Measurements from ENCODE around the gene AGPAT4. TPM values are rescaled to one million over a fixed set of nuclear protein-coding genes. Genes with fewer than 3 reads are reported as not detected.

AGPAT4 gene
- polyA plus RNA-seq, 1 of the 3 experiments (the other 2 are of a cell fraction), result 3.9 TPM

DNA sequence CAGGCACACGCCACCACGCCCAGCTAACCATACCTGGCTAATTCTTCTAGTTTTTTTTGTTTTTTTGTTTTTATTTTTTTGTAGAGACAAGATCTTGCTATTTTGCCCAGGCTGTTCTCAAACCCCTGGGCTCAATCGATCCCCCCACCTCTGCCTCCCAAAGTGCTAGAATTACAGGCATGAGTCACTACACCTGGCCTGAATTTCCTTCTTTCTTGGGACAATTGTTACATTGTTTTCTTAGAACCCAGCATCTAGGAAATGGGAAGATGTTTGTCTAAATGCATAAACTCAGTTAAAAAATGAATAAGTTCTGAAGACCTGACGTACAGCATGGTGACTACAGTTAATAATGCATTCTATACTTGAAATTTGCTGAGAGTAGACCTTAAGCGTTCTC, 10.8 kb upstream of the AGPAT4 start:
- Histone ChIP-seq H3K79me2 (ENCODE audit: insufficient read depth) (no peaks in the 10 kb centered on the region), H3K9ac (no peak overlapping the region), H3K9me2 (no peaks in the 10 kb centered on the region), H3F3A (replicated peaks; ENCODE audit: insufficient read depth) (no peaks in the 10 kb centered on the region), H4K20me1 (ENCODE audit: insufficient read depth) (no peaks in the 10 kb centered on the region), H3K4me1 (ENCODE audit: control insufficient read depth in 1 of 2, insufficient read depth in 2 of 2, low read depth in 1 of 2, low read length in 1 of 2) (no peaks in the 10 kb centered on the region), H3K4me3 (ENCODE audit: low read depth in 2 of 2, low read length in 1 of 2) (no peak overlapping the region), H3K27ac (ENCODE audit: low read depth in 2 of 2, low read length in 1 of 2) (no peak overlapping the region), H3K4me2 (no peak overlapping the region), H2AFZ (ENCODE audit: low read depth) (no peak overlapping the region), H3K27me3 (ENCODE audit: insufficient read depth) (no peaks in the 10 kb centered on the region), H3K9me3 (no peaks in the 10 kb centered on the region), H3K36me3 (replicated peaks in 1 of 2; ENCODE audit: control insufficient read depth in 1 of 2, insufficient read depth in 2 of 2, low read length in 1 of 2) (no peaks in the 10 kb centered on the region)
- 63% methylated on average over 5 of the region's 5 CpGs for WGBS (ENCODE audit: low lambda C conversion rate)
- DNase-seq, result no peak
- ChIA-PET POLR2A (interaction anchor here (0.7 kb wide), 1 partner anchor 20 kb away, joined by 3 read pairs; no protein-coding TSS in a partner anchor), CTCF (interaction anchor here (0.6 kb wide), 1 partner anchor 9 kb away, joined by 3 read pairs; no protein-coding TSS in a partner anchor)
- TF ChIP-seq TEAD4 (IDR thresholded peaks at IDR 0.05; ENCODE audit: borderline replicate concordance, insufficient read depth), result no peak
- no peak for TF ChIP-seq TCF12 (IDR thresholded peaks at IDR 0.05)
- TF ChIP-seq SMC3 (IDR thresholded peaks at IDR 0.05; ENCODE audit: low read depth, low read length), result no peak
- TF ChIP-seq USF1 (IDR thresholded peaks at IDR 0.05; ENCODE audit: borderline replicate concordance, low read depth), result no peak
- no peak for TF ChIP-seq GATA2 (CRISPR knock-in tag; IDR thresholded peaks at IDR 0.05)
- no peak for TF ChIP-seq RCOR1 (IDR thresholded peaks at IDR 0.05; ENCODE audit: low read length)
- no peak for TF ChIP-seq FOSL2 (IDR thresholded peaks at IDR 0.05; ENCODE audit: borderline replicate concordance, low read depth)
- TF ChIP-seq EP300 (IDR thresholded peaks at IDR 0.05; ENCODE audit: borderline replicate concordance in 1 of 2, low read depth in 1 of 2, low read length in 1 of 2), result no peak
- TF ChIP-seq JUND (IDR thresholded peaks at IDR 0.05), result no peak
- TF ChIP-seq TAF1 (IDR thresholded peaks at IDR 0.05; ENCODE audit: borderline replicate concordance, low read depth, low read length), result no peak
- no peak for TF ChIP-seq CHD2 (IDR thresholded peaks at IDR 0.05; ENCODE audit: low read length, partially characterized antibody)
- TF ChIP-seq MXI1 (IDR thresholded peaks at IDR 0.05; ENCODE audit: low read depth, low read length), result no peak
- no peak for TF ChIP-seq FOXM1 (IDR thresholded peaks at IDR 0.05; ENCODE audit: low read depth)
- TF ChIP-seq, protein P1, sequence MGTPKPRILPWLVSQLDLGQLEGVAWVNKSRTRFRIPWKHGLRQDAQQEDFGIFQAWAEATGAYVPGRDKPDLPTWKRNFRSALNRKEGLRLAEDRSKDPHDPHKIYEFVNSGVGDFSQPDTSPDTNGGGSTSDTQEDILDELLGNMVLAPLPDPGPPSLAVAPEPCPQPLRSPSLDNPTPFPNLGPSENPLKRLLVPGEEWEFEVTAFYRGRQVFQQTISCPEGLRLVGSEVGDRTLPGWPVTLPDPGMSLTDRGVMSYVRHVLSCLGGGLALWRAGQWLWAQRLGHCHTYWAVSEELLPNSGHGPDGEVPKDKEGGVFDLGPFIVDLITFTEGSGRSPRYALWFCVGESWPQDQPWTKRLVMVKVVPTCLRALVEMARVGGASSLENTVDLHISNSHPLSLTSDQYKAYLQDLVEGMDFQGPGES (IDR thresholded peaks at IDR 0.05; ENCODE audit: low read depth, low read length), result no peak

GRCh38 chr6:161281092-161281491, 7.2 kb upstream of the AGPAT4 start:
- H3K27me3 ChIP-seq (ENCODE audit: insufficient read depth), result no peaks in the 10 kb centered on the region
- CTCF ChIA-PET, result interaction anchor here (0.6 kb wide), 1 partner anchor 43 kb away, joined by 3 read pairs; no protein-coding TSS in a partner anchor

More at GRCh38 chr6:161281092-161281491, 7.2 kb upstream of the AGPAT4 start:
- H3K27ac ChIP-seq (ENCODE audit: low read depth in 2 of 2, low read length in 1 of 2), result no peak overlapping the region
- H3K4me3 ChIP-seq (ENCODE audit: low read depth in 2 of 2, low read length in 1 of 2), result no peak overlapping the region
- no peaks in the 10 kb centered on the region for H4K20me1 ChIP-seq (ENCODE audit: insufficient read depth)
- H3K79me2 ChIP-seq (ENCODE audit: insufficient read depth), result no peaks in the 10 kb centered on the region
- H2AFZ ChIP-seq (ENCODE audit: low read depth), result no peak overlapping the region
- no peak overlapping the region for H3K9ac ChIP-seq
- no peaks in the 10 kb centered on the region for H3K4me1 ChIP-seq (ENCODE audit: control insufficient read depth in 1 of 2, insufficient read depth in 2 of 2, low read depth in 1 of 2, low read length in 1 of 2)
- H3K4me2 ChIP-seq, result no peak overlapping the region
- DNase-seq, result no peak
- POLR2A ChIA-PET, result no interaction called here
- H3K36me3 ChIP-seq (replicated peaks in 1 of 2; ENCODE audit: control insufficient read depth in 1 of 2, insufficient read depth in 2 of 2, low read length in 1 of 2), result no peaks in the 10 kb centered on the region
- H3K9me2 ChIP-seq, result no peaks in the 10 kb centered on the region
- TF ChIP-seq SIN3A (IDR thresholded peaks at IDR 0.05; ENCODE audit: borderline replicate concordance, low read depth, low read length), result no peak
- TF ChIP-seq EP300 (IDR thresholded peaks at IDR 0.05; ENCODE audit: borderline replicate concordance in 1 of 2, low read depth in 1 of 2, low read length in 1 of 2), result no peak
- no peak for TF ChIP-seq YY1 (IDR thresholded peaks at IDR 0.05; ENCODE audit: low read depth)
- TF ChIP-seq TEAD4 (IDR thresholded peaks at IDR 0.05; ENCODE audit: borderline replicate concordance, insufficient read depth), result no peak
- TF ChIP-seq USF1 (IDR thresholded peaks at IDR 0.05; ENCODE audit: borderline replicate concordance, low read depth), result no peak
- TF ChIP-seq, protein P2, sequence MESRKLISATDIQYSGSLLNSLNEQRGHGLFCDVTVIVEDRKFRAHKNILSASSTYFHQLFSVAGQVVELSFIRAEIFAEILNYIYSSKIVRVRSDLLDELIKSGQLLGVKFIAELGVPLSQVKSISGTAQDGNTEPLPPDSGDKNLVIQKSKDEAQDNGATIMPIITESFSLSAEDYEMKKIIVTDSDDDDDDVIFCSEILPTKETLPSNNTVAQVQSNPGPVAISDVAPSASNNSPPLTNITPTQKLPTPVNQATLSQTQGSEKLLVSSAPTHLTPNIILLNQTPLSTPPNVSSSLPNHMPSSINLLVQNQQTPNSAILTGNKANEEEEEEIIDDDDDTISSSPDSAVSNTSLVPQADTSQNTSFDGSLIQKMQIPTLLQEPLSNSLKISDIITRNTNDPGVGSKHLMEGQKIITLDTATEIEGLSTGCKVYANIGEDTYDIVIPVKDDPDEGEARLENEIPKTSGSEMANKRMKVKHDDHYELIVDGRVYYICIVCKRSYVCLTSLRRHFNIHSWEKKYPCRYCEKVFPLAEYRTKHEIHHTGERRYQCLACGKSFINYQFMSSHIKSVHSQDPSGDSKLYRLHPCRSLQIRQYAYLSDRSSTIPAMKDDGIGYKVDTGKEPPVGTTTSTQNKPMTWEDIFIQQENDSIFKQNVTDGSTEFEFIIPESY (IDR thresholded peaks at IDR 0.05; ENCODE audit: borderline replicate concordance, low read depth), result no peak
- TF ChIP-seq FOXM1 (IDR thresholded peaks at IDR 0.05; ENCODE audit: low read depth), result no peak
- no peak for TF ChIP-seq RCOR1 (IDR thresholded peaks at IDR 0.05; ENCODE audit: low read length)
- no peak for TF ChIP-seq MAX (IDR thresholded peaks at IDR 0.05; ENCODE audit: low read depth)
- no peaks in the 10 kb centered on the region for H3K9me3 ChIP-seq
- WGBS (ENCODE audit: low lambda C conversion rate), result 25% methylated on average over 5 of the region's 5 CpGs
- H3F3A ChIP-seq (replicated peaks; ENCODE audit: insufficient read depth), result no peaks in the 10 kb centered on the region
